Heart right ventricle (tissue), 16 donors: Measurements from ENCODE around the gene TNS3. TPM values are rescaled to one million over a fixed set of nuclear protein-coding genes. Genes with fewer than 3 reads are reported as not detected.

ENCODE experiments used
- ATAC-seq, 8 donors: fragments of 200-7000 bp; cut with Tn5 transposase; one replicate each; pipeline ENCODE4 v1.9.1; 2020; ENCODE audit warnings: mild to moderate bottlenecking in 8 of 8, moderate library complexity in 8 of 8, moderate number of reproducible peaks in 1 of 8
- DNase-seq, 2 donors: peaks; one replicate each; pipeline ENCODE4 v3.0.0-alpha.2; 2020
- H3K27ac ChIP-seq, 10 donors: fragments of 200-600 bp; sonication (generic) in 2 of 10; one replicate each; pipeline versions ENCODE4 v1.5.0 to v1.8.0; 2020 to 2022; ENCODE audit warnings: mild to moderate bottlenecking in 3 of 10
- H3K27me3 ChIP-seq, 7 donors: fragments of 200-600 bp; one replicate each; pipeline ENCODE4 v1.8.0; 2021 to 2022; ENCODE audit warnings: mild to moderate bottlenecking in 2 of 7
- H3K36me3 ChIP-seq, 9 donors: fragments of 200-600 bp; sonication (generic) in 1 of 9; one replicate each; pipeline versions ENCODE4 v1.5.0 to v1.8.0; 2020 to 2022; ENCODE audit warnings: mild to moderate bottlenecking in 2 of 9
- H3K4me1 ChIP-seq, 9 donors: fragments of 200-600 bp; sonication (generic) in 1 of 9; one replicate each; pipeline versions ENCODE4 v1.5.0 to v1.8.0; 2020 to 2022; ENCODE audit warnings: mild to moderate bottlenecking in 4 of 9
- H3K4me3 ChIP-seq, 10 donors: fragments of 200-600 bp; sonication (generic) in 2 of 10; one replicate each; pipeline versions ENCODE4 v1.5.0 to v1.8.0; 2020 to 2022; ENCODE audit warnings: mild to moderate bottlenecking in 7 of 10, moderate library complexity in 2 of 10
- H3K9me3 ChIP-seq, 11 donors: fragments of 200-600 bp in 10 of 11; sonication (generic) in 2 of 11; one replicate each; pipeline versions ENCODE4 v1.5.0 to v1.8.0; 2013 to 2022; ENCODE audit warnings: mild to moderate bottlenecking in 2 of 11, control low read depth in 1 of 11, moderate library complexity in 1 of 11
- CTCF ChIP-seq, 9 donors: fragments of 200-600 bp; sonication (generic) in 2 of 9; IDR thresholded peaks; one replicate each; pipeline versions ENCODE4 v1.5.0 to v1.8.0; 2021 to 2022; ENCODE audit warnings: antibody characterized with exemption in 9 of 9, mild to moderate bottlenecking in 5 of 9, moderate library complexity in 1 of 9
- WGBS, 2 donors: extraction: QIAGEN DNeasy Blood & Tissue Kit; methylation state at CpG; one replicate each; pipeline ENCODE4 v1.1.7; 2013; ENCODE audit warnings: inconsistent platforms in 1 of 2; 5-methylcytosine and 5-hydroxymethylcytosine counted together
- intact Hi-C, 10 donors: fragments of 100-400 bp; cut with DNase I; formaldehyde crosslinking; loops; one replicate each; pipeline versions ENCODE4 v1.11.1 to v1.14.2; 2022
- polyA plus RNA-seq, 2 donors: library from polyadenylated mRNA; stranded (reverse); fragments of 200-250 nt; gene quantifications; one replicate each; pipeline ENCODE4 v1.2.3, GENCODE V29; 2013
- total RNA-seq, 10 donors: library from RNA; stranded (reverse); fragmentation: NEBNext Ultra II Directional in 3 of 10; extraction: Animal tissue kit (Norgen Biotek cat#: 25700) in 3 of 10; gene quantifications; one replicate each; pipeline versions ENCODE4 v1.2.1 to v1.2.4, GENCODE V29; 2021 to 2023
- donor health status: Arrhythmogenic right ventricular cardiomyopathy.
- donor health status: ischemic (EF 13 %, LVEDD 7.1; RV severe dilation, severe dysfunction).
- donor health status: healthy with polysubstance abuse.
- donor health status: DM: no; HTN: yes; CAD: no.
- donor health status: DM: no; HTN: no; CAD: no.
- donor health status: ischemic (EF 25% LVEDD 6.9; RV normal size, moderate dysfunction).
- donor health status: ischemic (EF 25% LVEDD 5.7; RV mildly dilated, moderate dysfunction).
- donor health status: healthy.
- donor health status: DM: yes; HTN: yes; CAD: no.
- donor health status: Ischemic cardiomyopathy.
- donor health status: ischemic (EF 35%, LVEDD 5.7; RV mildly dilated, moderate dysfunction).
- donor health status: nonischemic (EF 11% LVEDD 7.7; RV severe dilation, severe dysfunction).
- donor health status: DM: yes; HTN: yes; CAD: no.
- donor health status: PGD.
- donor health status: ischemic (EF 29% LVEDD 5.4; RV normal size, mild dysfunction).
- donor health status: nonischemic (EF 23%, LVEDD 6.1; RV moderate dilation, normal function).

The TNS3 gene
- total and polyA plus RNA-seq, 12 donors: 6.7 to 74.2 (median 34.0) TPM

GRCh38 chr7:47511699-47512370 lies 70.1 kb downstream of the TNS3 start:
- no peak for DNase-seq
- peaks cover 0 to 28% (median 0%) of the 10 kb centered on the region in 9 donors for H3K36me3 ChIP-seq

GRCh38 chr7:47510786-47511185 lies 71.1 kb downstream of the TNS3 start:
- DNase-seq (no peak), ATAC-seq (no peak)
- peaks cover 13 to 55% (median 45%) of the 10 kb centered on the region in 9 donors for H3K4me1 ChIP-seq
- no peak overlapping the region for H3K27ac ChIP-seq
- no peaks in the 10 kb centered on the region for H3K27me3 ChIP-seq
- no peak overlapping the region for H3K4me3 ChIP-seq
- WGBS, 2 donors: 96 to 98% methylated on average over 6 of the region's 6 CpGs
- intact Hi-C loops: no loop called here
- H3K36me3 ChIP-seq: peaks cover 0 to 20% (median 0%) of the 10 kb centered on the region in 9 donors
- peaks cover 0 to 7% (median 0%) of the 10 kb centered on the region in 11 donors for H3K9me3 ChIP-seq
- no peak for TF ChIP-seq CTCF (IDR thresholded peaks at IDR 0.05)

More at GRCh38 chr7:47511699-47512370, 70.1 kb downstream of the TNS3 start:
- Histone ChIP-seq H3K4me1 (peaks cover 9 to 51% (median 34%) of the 10 kb centered on the region in 9 donors), H3K4me3 (no peak overlapping the region), H3K27me3 (no peaks in the 10 kb centered on the region), H3K9me3 (peaks cover 0 to 7% (median 0%) of the 10 kb centered on the region in 11 donors), H3K27ac (no peak overlapping the region)
- intact Hi-C loops: no loop called here
- 81 to 89% methylated on average over 16 of the region's 16 CpGs for WGBS, 2 donors
- TF ChIP-seq CTCF (IDR thresholded peaks at IDR 0.05): no peak
- peak in 1 of 8 donors; percentile 17 for ATAC-seq

- intact Hi-C loops: no loop called here
- Histone ChIP-seq H3K4me3 (no peak overlapping the region), H3K9me3 (peaks cover 0 to 7% (median 0%) of the 10 kb centered on the region in 11 donors), H3K27ac (no peak overlapping the region), H3K36me3 (peaks cover 0 to 18% (median 0%) of the 10 kb centered on the region in 9 donors), H3K4me1 (peaks cover 13 to 60% (median 45%) of the 10 kb centered on the region in 9 donors), H3K27me3 (no peaks in the 10 kb centered on the region)
- no peak for TF ChIP-seq CTCF (IDR thresholded peaks at IDR 0.05)
- 90 to 91% methylated on average over 5 of the region's 5 CpGs for WGBS, 2 donors
- DNase-seq (no peak), ATAC-seq (no peak)
These were observed 71.7 kb downstream of the TNS3 start for GRCh38 chr7:47510192-47510591.

GRCh38 chr7:47509571-47509970 lies 72.3 kb downstream of the TNS3 start:
- TF ChIP-seq CTCF (IDR thresholded peaks at IDR 0.05): no peak
- H3K36me3 ChIP-seq: peaks cover 0 to 18% (median 0%) of the 10 kb centered on the region in 9 donors
- ATAC-seq (no peak), DNase-seq (no peak)
- WGBS, 2 donors: 98 to 99% methylated on average over 7 of the region's 7 CpGs
- peaks cover 13 to 62% (median 45%) of the 10 kb centered on the region in 9 donors for H3K4me1 ChIP-seq
- intact Hi-C loops: no loop called here
- no peak overlapping the region for H3K27ac ChIP-seq
- H3K4me3 ChIP-seq: no peak overlapping the region
- no peaks in the 10 kb centered on the region for H3K27me3 ChIP-seq
- H3K9me3 ChIP-seq: peaks cover 0 to 7% (median 0%) of the 10 kb centered on the region in 11 donors
